Loucy (cell line): Measurements from ENCODE around the gene KIAA1328.

Experiments
- H2AFZ ChIP-seq: fragments of 200-600 bp; sonication (generic); 2 replicates; pipeline ENCODE4 v1.6.0; 2016; ENCODE audit warnings: antibody characterized with exemption, mild to moderate bottlenecking, low read length, moderate library complexity
- H3F3A ChIP-seq: fragments of 200-600 bp; 2 replicates; pipeline ENCODE4 v1.6.0; 2016; ENCODE audit warnings: antibody characterized with exemption, low read depth, mild to moderate bottlenecking
- H3K27me3 ChIP-seq: fragments of 200-600 bp; sonication (generic); 2 replicates; pipeline ENCODE4 v1.6.1; 2014; ENCODE audit warnings: low read length, mild to moderate bottlenecking; ENCODE audit not compliant: insufficient read depth, poor library complexity, severe bottlenecking
- H3K36me3 ChIP-seq: fragments of 200-600 bp; sonication (generic); 2 replicates; pipeline ENCODE4 v1.6.1; 2016; ENCODE audit warnings: low read length; ENCODE audit not compliant: insufficient read depth
- H3K4me1 ChIP-seq: fragments of 200-600 bp; sonication (generic); 2 replicates; pipeline ENCODE4 v1.5.1; 2014; ENCODE audit warnings: low read length, mild to moderate bottlenecking; ENCODE audit not compliant: insufficient read depth, poor library complexity, severe bottlenecking
- H3K4me2 ChIP-seq: fragments of 200-600 bp; sonication (generic); 2 replicates; pipeline ENCODE4 v1.6.0; 2014; ENCODE audit warnings: antibody characterized with exemption, low read length, low read depth, mild to moderate bottlenecking; ENCODE audit not compliant: poor library complexity, severe bottlenecking
- H3K4me3 ChIP-seq: fragments of 200-600 bp; sonication (generic); 2 replicates; pipeline ENCODE4 v1.5.1; 2014; ENCODE audit warnings: low read length, mild to moderate bottlenecking, mixed read lengths; ENCODE audit not compliant: poor library complexity, severe bottlenecking
- H3K79me2 ChIP-seq: fragments of 200-600 bp; sonication (generic); 2 replicates; pipeline ENCODE4 v1.6.1; 2014; ENCODE audit warnings: low read length; ENCODE audit not compliant: insufficient read depth
- H3K9ac ChIP-seq: fragments of 200-600 bp; sonication (generic); 2 replicates; pipeline ENCODE4 v1.6.0; 2014; ENCODE audit warnings: mild to moderate bottlenecking, low read depth, low read length, moderate library complexity; ENCODE audit not compliant: poor library complexity, severe bottlenecking
- H3K9me2 ChIP-seq: fragments of 200-600 bp; sonication (generic); replicated peaks from 2 replicates; pipeline ENCODE4 v1.6.1; 2016; ENCODE audit warnings: low read depth, low read length, mixed read lengths
- H3K9me3 ChIP-seq: fragments of 200-600 bp; sonication (generic); 2 replicates; pipeline ENCODE4 v1.6.1; 2014; ENCODE audit warnings: mild to moderate bottlenecking, antibody characterized with exemption, low read length, low read depth; ENCODE audit not compliant: insufficient read depth
- H4K20me1 ChIP-seq: fragments of 200-600 bp; sonication (generic); 2 replicates; pipeline ENCODE4 v1.6.0; 2014; ENCODE audit warnings: antibody characterized with exemption, low read length, mild to moderate bottlenecking; ENCODE audit not compliant: insufficient read depth, poor library complexity, severe bottlenecking
- CTCF ChIP-seq: fragments of 200-600 bp; sonication (generic); conservative IDR thresholded peaks from 2 replicates; pipeline ENCODE4 v1.5.1; 2014; ENCODE audit warnings: mild to moderate bottlenecking, antibody characterized with exemption, low read length
- EZH2phosphoT487 ChIP-seq: fragments of 200-600 bp; IDR thresholded peaks from 2 replicates; pipeline ENCODE4 v1.6.1; 2018; ENCODE audit warnings: antibody characterized with exemption, mild to moderate bottlenecking, moderate library complexity, borderline replicate concordance

The KIAA1328 gene

DNA sequence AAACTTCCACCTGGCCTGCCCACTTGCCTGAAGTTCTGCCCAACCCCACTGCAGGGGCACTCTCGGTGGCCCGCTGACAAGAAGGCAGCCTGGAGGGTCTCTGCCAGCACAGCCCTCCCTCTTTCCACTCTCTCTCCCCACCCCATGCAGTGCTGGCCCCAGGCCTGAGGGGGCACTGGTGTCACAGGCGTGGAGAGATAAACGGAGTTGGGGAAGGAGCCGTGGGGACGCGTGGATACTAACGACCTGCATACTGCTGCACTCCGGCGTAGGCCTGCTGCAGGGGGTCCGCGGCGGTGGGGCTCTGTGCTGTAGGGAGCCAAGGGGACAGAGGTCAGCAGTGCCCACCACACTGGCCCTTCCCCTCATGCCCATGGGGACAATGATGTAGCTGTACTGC is 437.4 kb downstream of the KIAA1328 start:
- Histone ChIP-seq H2AFZ (no peak overlapping the region), H3F3A (no peaks in the 10 kb centered on the region), H3K9me3 (no peaks in the 10 kb centered on the region; the same call in 1 of the 2 replicates), H3K9me2 (no peaks in the 10 kb centered on the region), H3K36me3 (no peaks in the 10 kb centered on the region), H3K4me3 (no peak overlapping the region), H3K4me1 (no peaks in the 10 kb centered on the region), H4K20me1 (no peaks in the 10 kb centered on the region), H3K27me3 (no peaks in the 10 kb centered on the region), H3K9ac (no peak overlapping the region), H3K4me2 (no peak overlapping the region), H3K79me2 (no peaks in the 10 kb centered on the region)
- TF ChIP-seq CTCF (no peak), EZH2phosphoT487 (no peak)

DNA sequence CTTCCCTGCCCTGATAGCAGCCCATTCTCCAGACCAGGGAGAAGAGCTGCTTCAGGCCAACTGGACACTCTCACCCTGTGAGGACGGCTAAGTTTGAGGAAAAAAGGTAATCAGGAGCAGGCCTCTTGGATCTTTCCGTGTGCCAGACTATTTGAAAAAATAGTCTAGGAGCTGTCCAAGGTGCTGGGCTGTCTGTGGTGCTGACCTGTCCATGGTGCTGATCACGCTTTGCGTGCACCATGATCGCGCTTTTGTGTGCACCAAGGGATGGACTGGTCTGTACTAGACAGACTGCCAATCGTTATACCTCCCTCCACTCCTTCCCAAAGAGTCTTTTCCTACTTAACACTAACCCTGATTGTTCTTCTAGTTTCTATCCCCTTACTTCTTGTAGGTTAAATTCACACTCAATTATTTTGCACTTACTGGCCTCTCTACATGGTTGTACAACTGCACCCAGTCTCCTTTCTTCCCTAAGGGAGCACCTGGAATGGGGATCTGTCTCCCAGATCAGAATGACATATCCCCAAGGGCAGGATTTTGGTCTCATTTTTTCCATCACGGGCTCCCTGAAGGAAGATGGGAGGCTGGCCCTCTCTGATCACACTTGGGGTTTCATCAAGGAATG is 441.2 kb downstream of the KIAA1328 start:
- no peaks in the 10 kb centered on the region for H3K4me1 ChIP-seq
- no peaks in the 10 kb centered on the region for H4K20me1 ChIP-seq
- H3K4me2 ChIP-seq = no peak overlapping the region
- H3K79me2 ChIP-seq = no peaks in the 10 kb centered on the region
- H2AFZ ChIP-seq = no peak overlapping the region
- TF ChIP-seq EZH2phosphoT487 (no peak), CTCF (no peak)
- no peak overlapping the region for H3K4me3 ChIP-seq
- H3K27me3 ChIP-seq = no peaks in the 10 kb centered on the region
- H3K9me3 ChIP-seq = no peaks in the 10 kb centered on the region; the same call in 1 of the 2 replicates
- no peaks in the 10 kb centered on the region for H3K36me3 ChIP-seq
- H3K9ac ChIP-seq = no peak overlapping the region
- no peaks in the 10 kb centered on the region for H3F3A ChIP-seq
- H3K9me2 ChIP-seq = no peaks in the 10 kb centered on the region

DNA sequence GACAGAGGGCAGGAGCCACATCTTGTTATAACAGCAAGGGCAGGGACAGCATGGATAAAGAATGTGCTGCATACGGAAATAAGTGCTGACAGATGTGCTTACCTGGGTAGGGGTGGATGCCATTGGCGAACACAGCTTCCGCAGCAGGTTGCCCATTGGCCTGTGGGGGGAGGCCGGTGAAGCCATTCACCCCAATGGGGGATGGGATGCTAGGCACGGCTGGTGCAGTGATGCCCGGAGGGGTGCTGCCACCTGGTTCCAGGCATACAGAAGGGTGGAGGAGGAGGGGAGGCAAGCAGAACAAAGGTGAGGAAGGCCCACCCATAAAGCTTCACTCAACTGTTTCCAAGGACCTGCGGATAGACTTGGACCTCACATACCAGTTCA is 441.7 kb downstream of the KIAA1328 start:
- Histone ChIP-seq H3K9ac (no peak overlapping the region), H3K36me3 (no peaks in the 10 kb centered on the region), H3K4me1 (no peaks in the 10 kb centered on the region), H3K9me2 (no peaks in the 10 kb centered on the region), H3K4me2 (no peak overlapping the region), H4K20me1 (no peaks in the 10 kb centered on the region), H2AFZ (no peak overlapping the region), H3K4me3 (no peak overlapping the region), H3K79me2 (no peaks in the 10 kb centered on the region), H3K9me3 (no peaks in the 10 kb centered on the region; the same call in 1 of the 2 replicates), H3K27me3 (no peaks in the 10 kb centered on the region), H3F3A (no peaks in the 10 kb centered on the region)
- TF ChIP-seq EZH2phosphoT487 (no peak), CTCF (no peak)
